Naive thymus-derived CD4-positive, alpha-beta T cell (primary cell): ENCODE measurements around the gene SSBP3. TPM values are rescaled to one million over a fixed set of nuclear protein-coding genes. Genes with fewer than 3 reads are reported as not detected.

Source experiments
- ATAC-seq: fragments of 150-1000 bp; cut with Tn5 transposase; 2 replicates; pipeline ENCODE4 v1.10.0; 2021; ENCODE audit warnings: mild to moderate bottlenecking, moderate library complexity
- CTCF ChIA-PET: fragments of 350-600 bp; sonication (Branson Sonifier 250); formaldehyde crosslinking; loops from one replicate; lab custom pipeline; 2021; ENCODE audit warnings: antibody characterized with exemption; lab: Charles Lee
- POLR2A ChIA-PET: fragments of 350-600 bp; sonication (Branson Sonifier 250); formaldehyde crosslinking; loops from one replicate; lab custom pipeline; 2021; ENCODE audit warnings: antibody characterized with exemption, inconsistent platforms; lab: Charles Lee
- DNase-seq, 9 donors: peaks; one replicate each; pipeline versions ENCODE4 v3.0.0 to v3.0.0-alpha.2; 2020 to 2022; ENCODE audit warnings: mixed read lengths in 1 of 9
- H3K27ac ChIP-seq: one replicate; pipeline ENCODE4 v1.7.0; 2013; ENCODE audit warnings: mild to moderate bottlenecking, low read depth, low read length, moderate library complexity
- H3K27me3 ChIP-seq, 2 donors: one replicate each; pipeline ENCODE4 v1.7.0; 2013; ENCODE audit warnings: low read length in 2 of 2, mild to moderate bottlenecking in 2 of 2, moderate library complexity in 2 of 2; ENCODE audit not compliant: control insufficient read depth in 2 of 2, insufficient read depth in 2 of 2
- H3K36me3 ChIP-seq, 3 experiments: 1 replicate in 2 of 3; 2 replicates in 1 of 3; pipeline ENCODE4 v1.7.0; 2013; ENCODE audit warnings: low read length in 3 of 3, mild to moderate bottlenecking in 3 of 3, moderate library complexity in 1 of 3; ENCODE audit not compliant: insufficient read depth in 3 of 3, control insufficient read depth in 2 of 3
- H3K4me1 ChIP-seq, 2 donors: one replicate each; pipeline ENCODE4 v1.7.0; 2013; ENCODE audit warnings: low read length in 2 of 2, mild to moderate bottlenecking in 2 of 2, moderate library complexity in 1 of 2; ENCODE audit not compliant: control insufficient read depth in 2 of 2, insufficient read depth in 2 of 2
- H3K4me3 ChIP-seq: 2 replicates; pipeline ENCODE4 v1.7.0; 2013; ENCODE audit warnings: mild to moderate bottlenecking, low read length
- H3K9me3 ChIP-seq, 3 experiments: 1 replicate in 2 of 3; 2 replicates in 1 of 3; pipeline ENCODE4 v1.7.0; 2013; ENCODE audit warnings: low read length in 3 of 3; ENCODE audit not compliant: control insufficient read depth in 2 of 3
- H3K27ac Mint-ChIP-seq, 9 donors: one replicate each; pipeline ENCODE4 v1.8.0; 2020 to 2022; ENCODE audit warnings: mixed read lengths in 9 of 9, mild to moderate bottlenecking in 8 of 9, moderate library complexity in 5 of 9, inconsistent platforms in 2 of 9
- H3K27me3 Mint-ChIP-seq, 5 donors: one replicate each; pipeline ENCODE4 v1.8.0; 2021 to 2022; ENCODE audit warnings: mixed read lengths in 5 of 5, mild to moderate bottlenecking in 1 of 5
- H3K36me3 Mint-ChIP-seq, 5 donors: one replicate each; pipeline ENCODE4 v1.8.0; 2020 to 2022; ENCODE audit warnings: mixed read lengths in 5 of 5, mild to moderate bottlenecking in 3 of 5, inconsistent platforms in 1 of 5
- H3K4me1 Mint-ChIP-seq, 7 donors: one replicate each; pipeline ENCODE4 v1.8.0; 2020 to 2022; ENCODE audit warnings: mixed read lengths in 7 of 7, mild to moderate bottlenecking in 3 of 7, inconsistent platforms in 1 of 7
- H3K4me3 Mint-ChIP-seq, 10 donors: one replicate each; pipeline ENCODE4 v1.8.0; 2020 to 2022; ENCODE audit warnings: mild to moderate bottlenecking in 10 of 10, mixed read lengths in 10 of 10, moderate library complexity in 6 of 10, inconsistent platforms in 2 of 10
- H3K9me3 Mint-ChIP-seq, 11 donors: one replicate each; pipeline ENCODE4 v1.8.0; 2020 to 2022; ENCODE audit warnings: mixed read lengths in 11 of 11, mild to moderate bottlenecking in 4 of 11, inconsistent platforms in 1 of 11, moderate library complexity in 1 of 11
- intact Hi-C, 2 donors: fragments of 100-400 bp; cut with micrococcal nuclease; formaldehyde crosslinking; loops; one replicate each; pipeline ENCODE4 v1.15.1; 2023
- polyA plus RNA-seq, 2 donors: library from polyadenylated mRNA; unstranded; fragments of 300-500 nt; fragmentation: Illumina TruSeq; gene quantifications; one replicate each; pipeline ENCODE4 v1.2.3, GENCODE V29; 2021
- total RNA-seq, 6 experiments: library from RNA in 5 of 6; stranded (reverse) in 5 of 6; gene quantifications; 1 replicate in 5 of 6; 2 replicates in 1 of 6; pipeline ENCODE4 v1.2.3 and lab custom pipeline; 2021 to 2026

SSBP3 gene
- total and polyA plus RNA-seq, 7 experiments from 2014 or later, result 19.4 to 124 (median 80.5) TPM

DNA sequence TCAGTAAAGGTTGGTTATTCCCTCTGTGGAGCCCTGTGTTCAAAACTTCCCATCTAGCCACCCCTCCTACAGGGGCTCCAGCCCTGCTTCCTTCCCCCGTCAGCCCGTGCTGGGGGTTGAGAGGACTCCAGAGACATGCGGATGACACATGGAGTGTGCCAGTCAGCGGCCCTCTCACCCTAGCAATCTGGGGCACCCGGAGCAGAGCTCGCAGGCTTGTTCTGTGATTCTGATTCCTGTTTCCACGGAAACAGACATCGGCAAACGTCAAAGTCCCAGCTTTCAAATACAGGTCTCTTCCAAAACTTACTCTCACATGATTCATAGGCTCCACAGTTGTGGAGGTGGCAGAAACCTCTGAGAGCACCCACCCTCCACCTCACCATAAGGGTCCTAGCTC, 9.8 kb upstream of the SSBP3 start:
- intact Hi-C loops, result no loop called here
- Mint-ChIP-seq H3K4me3 (no peak overlapping the region), H3K9me3 (peaks cover 0 to 3% (median 0%) of the 10 kb centered on the region in 11 donors), H3K27me3 (peaks cover 0 to 14% (median 0%) of the 10 kb centered on the region in 5 donors), H3K27ac (peak overlapping the region in 2 of 9 donors; percentile 28 to 37), H3K4me1 (peaks cover 21 to 37% (median 30%) of the 10 kb centered on the region in 7 donors), H3K36me3 (peaks cover 0 to 2% (median 0%) of the 10 kb centered on the region in 5 donors)
- H3K27me3 ChIP-seq, result no peaks in the 10 kb centered on the region
- H3K9me3 ChIP-seq, result no peaks in the 10 kb centered on the region
- CTCF ChIA-PET, result no interaction called here
- no peak overlapping the region for H3K4me3 ChIP-seq
- ATAC-seq, result no peak
- no peaks in the 10 kb centered on the region for H3K36me3 ChIP-seq
- POLR2A ChIA-PET, result no interaction called here
- DNase-seq, result no peak
- peaks cover 7 to 14% of the 10 kb centered on the region in 2 donors for H3K4me1 ChIP-seq
- H3K27ac ChIP-seq, result no peak overlapping the region

DNA sequence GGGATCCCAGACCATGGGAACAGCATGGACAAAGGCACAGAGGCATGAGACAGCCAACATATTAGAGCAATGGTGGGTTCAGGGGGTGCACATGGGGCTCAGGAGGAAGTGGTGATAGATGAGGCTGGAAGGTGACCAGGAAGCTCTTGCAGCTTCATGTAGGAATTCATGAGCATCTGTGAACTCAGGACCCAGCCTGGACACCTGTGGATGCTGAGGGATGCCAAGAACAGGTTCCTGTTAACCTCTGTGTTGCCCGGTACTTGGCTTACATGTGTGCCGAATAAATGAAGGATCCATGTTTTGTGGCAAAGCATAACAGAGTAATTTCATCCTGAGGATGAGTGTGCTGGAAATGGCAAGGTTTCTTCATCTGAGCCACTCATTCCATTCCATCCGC, 9.3 kb upstream of the SSBP3 start:
- ATAC-seq (no peak), DNase-seq (no peak)
- H3K4me1 Mint-ChIP-seq, result peaks cover 24 to 42% (median 35%) of the 10 kb centered on the region in 7 donors
- Histone ChIP-seq H3K4me3 (no peak overlapping the region), H3K36me3 (no peaks in the 10 kb centered on the region), H3K27me3 (no peaks in the 10 kb centered on the region), H3K4me1 (peaks cover 7 to 14% of the 10 kb centered on the region in 2 donors), H3K27ac (no peak overlapping the region), H3K9me3 (no peaks in the 10 kb centered on the region)
- peak overlapping the region in 3 of 9 donors; percentile 28 to 60 (median 37) for H3K27ac Mint-ChIP-seq
- intact Hi-C loops, result no loop called here
- H3K9me3 Mint-ChIP-seq, result peaks cover 0 to 3% (median 0%) of the 10 kb centered on the region in 11 donors
- no peak overlapping the region for H3K4me3 Mint-ChIP-seq
- H3K36me3 Mint-ChIP-seq, result peaks cover 0 to 5% (median 0%) of the 10 kb centered on the region in 5 donors
- H3K27me3 Mint-ChIP-seq, result peaks cover 0 to 14% (median 0%) of the 10 kb centered on the region in 5 donors
- ChIA-PET CTCF (no interaction called here), POLR2A (no interaction called here)

DNA sequence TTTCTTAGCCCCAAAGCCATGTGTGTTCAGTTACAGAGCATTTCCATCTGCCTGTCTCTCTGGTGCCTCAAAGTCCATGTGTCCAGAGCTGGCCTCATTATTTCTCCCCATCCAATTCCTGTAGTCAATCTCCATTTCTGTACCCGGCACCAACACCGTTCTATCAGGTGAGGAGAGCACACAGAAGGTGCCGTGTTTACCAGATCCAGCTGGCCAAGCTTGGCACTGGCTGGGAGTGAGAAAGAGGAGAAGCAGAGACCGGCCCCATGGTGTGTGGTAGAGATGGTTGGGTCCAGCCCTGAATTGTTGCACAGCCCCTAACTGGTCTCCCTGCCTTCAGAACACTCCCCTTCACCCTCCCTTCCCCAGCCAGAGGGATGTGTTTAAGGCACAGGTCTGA, 7.5 kb upstream of the SSBP3 start:
- H3K9me3 Mint-ChIP-seq, result peaks cover 0 to 3% (median 0%) of the 10 kb centered on the region in 11 donors
- Histone ChIP-seq H3K4me3 (no peak overlapping the region), H3K9me3 (no peaks in the 10 kb centered on the region), H3K27ac (no peak overlapping the region), H3K27me3 (no peaks in the 10 kb centered on the region), H3K36me3 (no peaks in the 10 kb centered on the region), H3K4me1 (peaks cover 18 to 26% of the 10 kb centered on the region in 2 donors)
- intact Hi-C loops, result loop anchor here in 1 of 2 donors (5.0 kb wide), 1 partner anchor 44 kb away; no protein-coding TSS in a partner anchor
- ChIA-PET CTCF (interaction anchor here (1.0 to 1.6 kb wide), 2 partner anchors 76 to 288 kb away, joined by 3 to 4 read pairs; no protein-coding TSS in a partner anchor), POLR2A (interaction anchor here (0.6 to 1.8 kb wide), 4 partner anchors 38 to 74 kb away, joined by 3 to 9 read pairs (median 5); no protein-coding TSS in a partner anchor)
- peak overlapping the region in 6 of 9 donors; percentile 78 to 89 (median 84) for H3K27ac Mint-ChIP-seq
- DNase-seq (no peak), ATAC-seq (no peak)
- H3K36me3 Mint-ChIP-seq, result peaks cover 0 to 7% (median 0%) of the 10 kb centered on the region in 5 donors
- H3K4me3 Mint-ChIP-seq, result peak overlapping the region in 6 of 10 donors; percentile 60 to 84 (median 75)
- H3K27me3 Mint-ChIP-seq, result peaks cover 0 to 14% (median 0%) of the 10 kb centered on the region in 5 donors
- peaks cover 36 to 59% (median 51%) of the 10 kb centered on the region in 7 donors for H3K4me1 Mint-ChIP-seq

- ATAC-seq (peak; percentile 44), DNase-seq (peak in 7 of 9 donors; percentile 16 to 44 (median 34))
- ChIA-PET CTCF (interaction anchor here (1.0 to 1.6 kb wide), 2 partner anchors 76 to 287 kb away, joined by 3 to 4 read pairs; no protein-coding TSS in a partner anchor), POLR2A (interaction anchor here (0.6 to 1.8 kb wide), 4 partner anchors 39 to 74 kb away, joined by 3 to 9 read pairs (median 5); no protein-coding TSS in a partner anchor)
- Histone ChIP-seq H3K27me3 (no peaks in the 10 kb centered on the region), H3K27ac (no peak overlapping the region), H3K36me3 (no peaks in the 10 kb centered on the region), H3K9me3 (no peaks in the 10 kb centered on the region), H3K4me3 (no peak overlapping the region), H3K4me1 (peaks cover 22 to 30% of the 10 kb centered on the region in 2 donors)
- intact Hi-C loops, result loop anchor here in 1 of 2 donors (5.0 kb wide), 1 partner anchor 44 kb away; no protein-coding TSS in a partner anchor
- Mint-ChIP-seq H3K27me3 (peaks cover 0 to 14% (median 0%) of the 10 kb centered on the region in 5 donors), H3K9me3 (peaks cover 0 to 3% (median 0%) of the 10 kb centered on the region in 11 donors), H3K4me3 (peak overlapping the region; percentile 58 to 84 (median 72)), H3K36me3 (peaks cover 0 to 7% (median 0%) of the 10 kb centered on the region in 5 donors), H3K4me1 (peaks cover 41 to 63% (median 56%) of the 10 kb centered on the region in 7 donors), H3K27ac (peak overlapping the region; percentile 59 to 89 (median 83))
Measured at GRCh38 chr1:54413295-54413694, 7.1 kb upstream of the SSBP3 start.

GRCh38 chr1:54410359-54410758, 4.2 kb upstream of the SSBP3 start:
- no peak overlapping the region for H3K27ac ChIP-seq
- ATAC-seq (no peak), DNase-seq (no peak)
- peaks cover 30 to 38% of the 10 kb centered on the region in 2 donors for H3K4me1 ChIP-seq
- H3K4me1 Mint-ChIP-seq, result peaks cover 43 to 66% (median 59%) of the 10 kb centered on the region in 7 donors
- H3K27me3 Mint-ChIP-seq, result peaks cover 0 to 6% (median 0%) of the 10 kb centered on the region in 5 donors
- peaks cover 0 to 7% (median 0%) of the 10 kb centered on the region in 5 donors for H3K36me3 Mint-ChIP-seq
- H3K4me3 ChIP-seq, result no peak overlapping the region
- H3K36me3 ChIP-seq, result peaks cover 0 to 3% (median 0%) of the 10 kb centered on the region in 3 experiments
- no peaks in the 10 kb centered on the region for H3K9me3 ChIP-seq
- peak overlapping the region in 4 of 9 donors; percentile 60 to 88 (median 86) for H3K27ac Mint-ChIP-seq
- CTCF ChIA-PET, result interaction anchor here (0.8 to 0.9 kb wide), 2 partner anchors 76 to 79 kb away, joined by 3 to 5 read pairs; no protein-coding TSS in a partner anchor
- intact Hi-C loops, result loop anchor here in 1 of 2 donors (5.0 kb wide), 1 partner anchor 47 kb away; no protein-coding TSS in a partner anchor
- peaks cover 0 to 8% (median 0%) of the 10 kb centered on the region in 11 donors for H3K9me3 Mint-ChIP-seq
- POLR2A ChIA-PET, result interaction anchor here (0.8 to 1.0 kb wide), 2 partner anchors 74 to 76 kb away, joined by 3 read pairs; no protein-coding TSS in a partner anchor
- peak overlapping the region in 2 of 10 donors; percentile 12 to 29 for H3K4me3 Mint-ChIP-seq
- no peaks in the 10 kb centered on the region for H3K27me3 ChIP-seq
